IMR-90 (cell line): ENCODE data around the gene CHRD. TPM values are rescaled to one million over a fixed set of nuclear protein-coding genes. Genes with fewer than 3 reads are reported as not detected.

Source experiments
- ATAC-seq: fragments of 200-7000 bp; cut with Tn5 transposase; 2 replicates; pipeline ENCODE4 v1.9.1; 2020; ENCODE audit warnings: low read depth, mild to moderate bottlenecking, moderate library complexity
- BruUV-seq: library from RNA; stranded (reverse); fragments of 400-500 nt; replicated peaks from 2 replicates; lab custom pipeline; 2021; lab: Mats Ljungman, UMichigan
- CTCF ChIA-PET: fragments of 300-600 bp; formaldehyde crosslinking; extraction: SDS; loops from one replicate; lab custom pipeline; 2021; ENCODE audit warnings: antibody characterized with exemption; lab: Yijun Ruan, JAX
- POLR2A ChIA-PET: fragments of 300-600 bp; sonication (Branson Sonifier 250); formaldehyde crosslinking; loops from one replicate; lab custom pipeline; 2022; ENCODE audit warnings: antibody characterized with exemption; ENCODE audit not compliant: unreplicated experiment; lab: Charles Lee
- DNase-seq: peaks from one replicate; pipeline ENCODE4 v3.0.0; 2013
- H2AFZ ChIP-seq: replicated peaks from 2 replicates; pipeline ENCODE3; 2013; ENCODE audit warnings: low read length, mild to moderate bottlenecking; ENCODE audit not compliant: poor library complexity
- H2AK5ac ChIP-seq: 2 replicates; pipeline ENCODE4 v1.6.1; 2013; ENCODE audit warnings: low read depth, low read length, inconsistent platforms
- H2AK9ac ChIP-seq: replicated peaks from 2 replicates; pipeline ENCODE3; 2013; ENCODE audit warnings: mild to moderate bottlenecking, low read depth, low read length, moderate library complexity; ENCODE audit not compliant: poor library complexity
- H2BK120ac ChIP-seq: 2 replicates; pipeline ENCODE4 v1.6.1; 2013; ENCODE audit warnings: low read depth, low read length, inconsistent platforms
- H2BK15ac ChIP-seq: 3 replicates; pipeline ENCODE4 v1.6.1; 2013; ENCODE audit warnings: low read depth, low read length, inconsistent platforms
- H2BK20ac ChIP-seq: 2 replicates; pipeline ENCODE4 v1.6.1; 2013; ENCODE audit warnings: low read depth, mild to moderate bottlenecking, inconsistent platforms, low read length, moderate library complexity
- H2BK5ac ChIP-seq: 2 replicates; pipeline ENCODE4 v1.6.1; 2013; ENCODE audit warnings: mild to moderate bottlenecking, low read depth, low read length, inconsistent platforms; ENCODE audit not compliant: poor library complexity, severe bottlenecking
- H3K14ac ChIP-seq: replicated peaks from 2 replicates; pipeline ENCODE4 v1.6.1; 2013; ENCODE audit warnings: low read depth, low read length, inconsistent platforms
- H3K18ac ChIP-seq: 2 replicates; pipeline ENCODE4 v1.6.1; 2013; ENCODE audit warnings: low read depth, low read length, control low read depth
- H3K23ac ChIP-seq: 2 replicates; pipeline ENCODE4 v1.6.1; 2013; ENCODE audit warnings: low read depth, low read length, inconsistent platforms
- H3K27ac ChIP-seq: 2 replicates; pipeline ENCODE4 v1.5.1; 2013; ENCODE audit warnings: mild to moderate bottlenecking, control low read depth, low read length; ENCODE audit not compliant: insufficient read depth
- H3K27me3 ChIP-seq: 2 replicates; pipeline ENCODE4 v1.6.1; 2013; ENCODE audit warnings: low read length; ENCODE audit not compliant: control insufficient read depth, insufficient read depth
- H3K36me3 ChIP-seq: 2 replicates; pipeline ENCODE4 v1.6.1; 2013; ENCODE audit warnings: low read length, mixed read lengths; ENCODE audit not compliant: control insufficient read depth, insufficient read depth
- H3K4ac ChIP-seq: 2 replicates; pipeline ENCODE4 v1.6.1; 2013; ENCODE audit warnings: low read depth, low read length, inconsistent platforms
- H3K4me1 ChIP-seq: 2 replicates; pipeline ENCODE4 v1.6.1; 2013; ENCODE audit warnings: low read length, mixed read lengths; ENCODE audit not compliant: control insufficient read depth, insufficient read depth
- H3K4me2 ChIP-seq: 2 replicates; pipeline ENCODE4 v1.6.1; 2013; ENCODE audit warnings: low read depth, mild to moderate bottlenecking, control low read depth, low read length, moderate library complexity
- H3K4me3 ChIP-seq: 2 replicates; pipeline ENCODE4 v1.5.1; 2013; ENCODE audit warnings: low read depth, mild to moderate bottlenecking, control low read depth, low read length, moderate library complexity; ENCODE audit not compliant: insufficient read depth
- H3K56ac ChIP-seq: 2 replicates; pipeline ENCODE4 v1.6.1; 2013; ENCODE audit warnings: low read length, inconsistent platforms; ENCODE audit not compliant: insufficient read depth; ENCODE audit errors: extremely low read depth
- H3K79me1 ChIP-seq, 2 experiments: 2 replicates each; pipeline ENCODE4 v1.6.1; 2013; ENCODE audit warnings: low read length in 2 of 2, inconsistent platforms in 1 of 2, low read depth in 1 of 2
- H3K9ac ChIP-seq: 2 replicates; pipeline ENCODE4 v1.6.1; 2013; ENCODE audit warnings: low read depth, low read length, control low read depth
- H3K9me1 ChIP-seq: 2 replicates; pipeline ENCODE4 v1.6.1; 2013; ENCODE audit warnings: low read length, inconsistent platforms; ENCODE audit not compliant: insufficient read depth
- H3K9me3 ChIP-seq: 2 replicates; pipeline ENCODE4 v1.6.1; 2013; ENCODE audit warnings: low read length; ENCODE audit not compliant: control insufficient read depth, insufficient read depth
- H4K20me1 ChIP-seq: 2 replicates; pipeline ENCODE4 v1.6.1; 2013; ENCODE audit warnings: low read length, inconsistent platforms; ENCODE audit not compliant: insufficient read depth
- H4K5ac ChIP-seq: 2 replicates; pipeline ENCODE4 v1.6.1; 2013; ENCODE audit warnings: mild to moderate bottlenecking, low read depth, low read length, control low read depth
- H4K8ac ChIP-seq, 2 experiments: 2 replicates each; pipeline ENCODE4 v1.6.1; 2013; ENCODE audit warnings: low read depth in 2 of 2, low read length in 2 of 2, control low read depth in 1 of 2, inconsistent platforms in 1 of 2
- H4K91ac ChIP-seq: 2 replicates; pipeline ENCODE4 v1.6.1; 2013; ENCODE audit warnings: low read depth, low read length, inconsistent platforms; ENCODE audit not compliant: insufficient read depth
- BHLHE40 ChIP-seq: fragments of 150-350 bp; IDR thresholded peaks from 2 replicates; pipeline ENCODE4 v1.6.1; 2016; ENCODE audit warnings: mild to moderate bottlenecking, low read depth, low read length
- CEBPB ChIP-seq: IDR thresholded peaks from 2 replicates; pipeline ENCODE4 v1.6.1; 2012; ENCODE audit warnings: low read depth, low read length, improper control_type of control experiment
- CTCF ChIP-seq: conservative IDR thresholded peaks from 2 replicates; pipeline ENCODE4 v1.5.1; 2012; ENCODE audit warnings: mild to moderate bottlenecking, low read depth, low read length, improper control_type of control experiment
- ELK1 ChIP-seq: fragments of 150-350 bp; IDR thresholded peaks from 2 replicates; pipeline ENCODE4 v1.6.1; 2016; ENCODE audit warnings: low read depth, mild to moderate bottlenecking, low read length, moderate library complexity, borderline replicate concordance
- FOS ChIP-seq: fragments of 150-350 bp; IDR thresholded peaks from 2 replicates; pipeline ENCODE4 v1.6.1; 2016; ENCODE audit warnings: low read depth, low read length
- MAZ ChIP-seq: IDR thresholded peaks from 2 replicates; pipeline ENCODE4 v1.6.1; 2012; ENCODE audit warnings: low read depth, mild to moderate bottlenecking, low read length, improper control_type of control experiment, moderate library complexity, borderline replicate concordance
- MXI1 ChIP-seq: IDR thresholded peaks from 2 replicates; pipeline ENCODE4 v1.6.1; 2012; ENCODE audit warnings: low read depth, mild to moderate bottlenecking, low read length, moderate library complexity, borderline replicate concordance
- NFE2L2 ChIP-seq: fragments of 150-350 bp; IDR thresholded peaks from 2 replicates; pipeline ENCODE4 v1.6.1; 2016; ENCODE audit warnings: low read depth, mild to moderate bottlenecking, low read length
- RAD21 ChIP-seq: IDR thresholded peaks from 2 replicates; pipeline ENCODE4 v1.6.1; 2012; ENCODE audit warnings: low read length, improper control_type of control experiment
- RCOR1 ChIP-seq: IDR thresholded peaks from 2 replicates; pipeline ENCODE4 v1.6.1; 2012; ENCODE audit warnings: mild to moderate bottlenecking, low read length, improper control_type of control experiment; ENCODE audit not compliant: insufficient replicate concordance
- RFX5 ChIP-seq: IDR thresholded peaks from 2 replicates; pipeline ENCODE4 v1.8.0; 2012; ENCODE audit warnings: low read depth, mild to moderate bottlenecking, low read length, moderate library complexity
- SMC3 ChIP-seq: fragments of 150-350 bp; IDR thresholded peaks from 2 replicates; pipeline ENCODE4 v1.6.1; 2016; ENCODE audit warnings: low read depth, mild to moderate bottlenecking, antibody characterized with exemption, low read length, moderate library complexity
- USF2 ChIP-seq: fragments of 150-350 bp; IDR thresholded peaks from 2 replicates; pipeline ENCODE4 v1.6.1; 2017; ENCODE audit warnings: mild to moderate bottlenecking, antibody characterized with exemption, low read length, low read depth
- WGBS, 2 experiments: methylation state at CpG; one replicate each; pipeline versions ENCODE4 v1.1.5 to v1.1.7; 2013; ENCODE audit warnings: missing lambda C conversion rate in 2 of 2; ENCODE audit not compliant: insufficient read length in 1 of 2; ENCODE audit errors: extremely low coverage in 2 of 2; 5-methylcytosine and 5-hydroxymethylcytosine counted together
- dilution Hi-C: fragments of 300-500 bp; cut with HindIII; formaldehyde crosslinking; loops from one replicate; pipeline ENCODE4 v1.14.3; 2018; ENCODE audit warnings: low sequenced_read_pairs; ENCODE audit not compliant: unreplicated experiment
- in situ Hi-C: fragments of 300-500 bp; cut with MboI; formaldehyde crosslinking; loops from 3 replicates; pipeline ENCODE4 v1.14.3; 2019; ENCODE audit warnings: low sequenced_read_pairs, inconsistent platforms, mixed read lengths
- intact Hi-C: fragments of 100-400 bp; cut with micrococcal nuclease; formaldehyde crosslinking; loops from 2 replicates; pipeline ENCODE4 v1.10.0; 2022
- polyA plus RNA-seq, 3 experiments: library from polyadenylated mRNA; depleted of rRNA; stranded (reverse); fragments of >200 nt; gene quantifications; 2 replicates each; pipeline ENCODE4 v1.2.3, GENCODE V29; 2012; ENCODE audit warnings: low replicate concordance in 1 of 3
- total RNA-seq: library from RNA; depleted of rRNA; stranded (reverse); fragments of >200 nt; gene quantifications from 2 replicates; pipeline ENCODE4 v1.2.3, GENCODE V29; 2012

CHRD gene
- total and polyA plus RNA-seq, 2 of the 4 experiments (the other 2 are of a cell fraction), result under 0.01 to 0.09 TPM

- no peak; the same call in 1 of the 2 replicates for TF ChIP-seq MXI1
These were observed 37.9 kb downstream of the CHRD start (continued) for GRCh38 chr3:184417619-184418327.

- Histone ChIP-seq H3K9ac (no peak overlapping the region), H3K27me3 (peaks cover 19% of the 10 kb centered on the region), H4K5ac (no peak overlapping the region), H2BK20ac (no peak overlapping the region), H3K4me2 (no peak overlapping the region), H3K18ac (no peak overlapping the region), H4K20me1 (no peaks in the 10 kb centered on the region), H2BK120ac (no peak overlapping the region), H2AFZ (peak overlapping the region; percentile 41), H3K14ac (no peak overlapping the region), H3K27ac (no peak overlapping the region), H2BK5ac (no peak overlapping the region), H3K4ac (no peak overlapping the region), H2BK15ac (no peak overlapping the region), H3K4me1 (no peaks in the 10 kb centered on the region), H2AK9ac (peak overlapping the region; percentile 16), H3K36me3 (no peaks in the 10 kb centered on the region), H3K9me3 (peaks cover 2% of the 10 kb centered on the region), H4K8ac (no peak overlapping the region), H2AK5ac (no peak overlapping the region), H3K56ac (no peak overlapping the region), H3K9me1 (no peaks in the 10 kb centered on the region), H4K91ac (no peak overlapping the region), H3K4me3 (no peak overlapping the region), H3K79me1 (no peaks in the 10 kb centered on the region), H3K23ac (no peak overlapping the region)
- CTCF ChIA-PET, result no interaction called here
- BruUV-seq, result no TSS peak
- ATAC-seq (no peak), DNase-seq (no peak)
- in situ Hi-C loops (no loop called here), intact Hi-C loops (no loop called here), dilution Hi-C loops (no loop called here)
- POLR2A ChIA-PET, result no interaction called here
- WGBS, 2 experiments, result 0% methylated on average over 1 of the region's 5 CpGs; no CpG with 5 or more reads in 1 of the 2 experiments
- TF ChIP-seq FOS, result no peak
- TF ChIP-seq RFX5, result no peak
- TF ChIP-seq MAZ, result no peak
- TF ChIP-seq CEBPB, result no peak
- TF ChIP-seq NFE2L2, result no peak
- no peak for TF ChIP-seq BHLHE40
- TF ChIP-seq SMC3, result no peak
- TF ChIP-seq MXI1, result no peak
- no peak for TF ChIP-seq RAD21
- TF ChIP-seq ELK1, result no peak
- TF ChIP-seq CTCF, result no peak
- TF ChIP-seq USF2, result no peak
- no peak for TF ChIP-seq RCOR1
These were observed 39.3 kb downstream of the CHRD start for GRCh38 chr3:184419171-184419570.
